Neuronal stem cell (in vitro differentiated cells): Measurements from ENCODE around the gene ATG5.

Experiments
- DNase-seq: peaks from one replicate; pipeline ENCODE4 v3.0.0-alpha.2; 2013; ENCODE audit warnings: low spot score
- H2AFZ ChIP-seq: one replicate; pipeline ENCODE4 v1.6.1; 2013; ENCODE audit warnings: mild to moderate bottlenecking, low read length, inconsistent platforms
- H2AK5ac ChIP-seq: 2 replicates; pipeline ENCODE4 v1.6.1; 2013; ENCODE audit warnings: low read depth, mild to moderate bottlenecking, inconsistent platforms, low read length, moderate library complexity, mixed read lengths
- H2BK120ac ChIP-seq: 2 replicates; pipeline ENCODE4 v1.6.1; 2013; ENCODE audit warnings: low read depth, mild to moderate bottlenecking, inconsistent platforms, low read length, moderate library complexity, mixed read lengths
- H2BK12ac ChIP-seq: one replicate; pipeline ENCODE4 v1.6.1; 2013; ENCODE audit warnings: low read length, inconsistent platforms
- H2BK15ac ChIP-seq: 2 replicates; pipeline ENCODE4 v1.6.1; 2013; ENCODE audit warnings: mild to moderate bottlenecking, low read length, inconsistent platforms, mixed read lengths
- H2BK5ac ChIP-seq: one replicate; pipeline ENCODE4 v1.6.1; 2013; ENCODE audit warnings: inconsistent platforms, mild to moderate bottlenecking, low read length, moderate library complexity
- H3K14ac ChIP-seq: one replicate; pipeline ENCODE4 v1.6.1; 2013; ENCODE audit warnings: low read length, inconsistent platforms
- H3K18ac ChIP-seq: 2 replicates; pipeline ENCODE4 v1.6.1; 2013; ENCODE audit warnings: low read length, inconsistent platforms
- H3K23ac ChIP-seq: 2 replicates; pipeline ENCODE4 v1.6.1; 2013; ENCODE audit warnings: low read depth, mild to moderate bottlenecking, mixed read lengths, low read length, inconsistent platforms; ENCODE audit not compliant: poor library complexity
- H3K27ac ChIP-seq: replicated peaks from 3 replicates; pipeline ENCODE4 v1.5.1; 2013; ENCODE audit warnings: low read length, inconsistent platforms
- H3K27me3 ChIP-seq, 3 experiments: 2 replicates each; pipeline ENCODE4 v1.6.1; 2013; ENCODE audit warnings: low read length in 3 of 3, mild to moderate bottlenecking in 2 of 3, inconsistent platforms in 1 of 3, low read depth in 1 of 3, mixed read lengths in 1 of 3, moderate library complexity in 1 of 3; ENCODE audit not compliant: control insufficient read depth in 3 of 3, insufficient read depth in 3 of 3
- H3K36me3 ChIP-seq, 2 donors: replicated peaks in 1 of 2; 2 replicates each; pipeline ENCODE4 v1.6.1; 2013; ENCODE audit warnings: low read length in 2 of 2; ENCODE audit not compliant: control insufficient read depth in 2 of 2, insufficient read depth in 2 of 2
- H3K4ac ChIP-seq: 2 replicates; pipeline ENCODE4 v1.6.1; 2013; ENCODE audit warnings: inconsistent platforms, mild to moderate bottlenecking, low read length, moderate library complexity
- H3K4me1 ChIP-seq, 2 donors: 1 replicate in 1 of 2; 2 replicates in 1 of 2; pipeline ENCODE4 v1.6.1; 2013; ENCODE audit warnings: low read length in 2 of 2, low read depth in 1 of 2; ENCODE audit not compliant: control insufficient read depth in 2 of 2, insufficient read depth in 1 of 2
- H3K4me2 ChIP-seq: one replicate; pipeline ENCODE4 v1.6.1; 2013; ENCODE audit warnings: mild to moderate bottlenecking, low read length, inconsistent platforms; ENCODE audit not compliant: insufficient read depth, poor library complexity, severe bottlenecking
- H3K4me3 ChIP-seq, 2 donors: 2 replicates each; pipeline ENCODE4 v1.5.1; 2013; ENCODE audit warnings: low read length in 2 of 2, mild to moderate bottlenecking in 2 of 2, inconsistent platforms in 1 of 2, moderate library complexity in 1 of 2
- H3K79me1 ChIP-seq: one replicate; pipeline ENCODE4 v1.6.1; 2013; ENCODE audit warnings: low read depth, mild to moderate bottlenecking, inconsistent platforms, low read length, moderate library complexity
- H3K9ac ChIP-seq: one replicate; pipeline ENCODE4 v1.6.1; 2013; ENCODE audit warnings: mild to moderate bottlenecking, low read depth, low read length, inconsistent platforms; ENCODE audit not compliant: poor library complexity
- H3K9me3 ChIP-seq, 2 donors: replicated peaks in 1 of 2; 2 replicates each; pipeline versions ENCODE3 to v1.6.1; 2013; ENCODE audit warnings: low read length in 2 of 2, mild to moderate bottlenecking in 2 of 2, inconsistent platforms in 1 of 2, low read depth in 1 of 2, mixed read lengths in 1 of 2, moderate library complexity in 1 of 2; ENCODE audit not compliant: control insufficient read depth in 2 of 2, insufficient read depth in 1 of 2
- H4K8ac ChIP-seq: one replicate; pipeline ENCODE4 v1.6.1; 2013; ENCODE audit warnings: low read depth, mild to moderate bottlenecking, inconsistent platforms, low read length, moderate library complexity
- H4K91ac ChIP-seq: one replicate; pipeline ENCODE4 v1.6.1; 2013; ENCODE audit warnings: low read length, low read depth, mild to moderate bottlenecking, inconsistent platforms; ENCODE audit not compliant: poor library complexity
- WGBS, 2 donors: extraction: QIAGEN DNeasy Blood & Tissue Kit; methylation state at CpG; one replicate each; pipeline ENCODE4 v1.1.7; 2013; ENCODE audit warnings: missing lambda C conversion rate in 2 of 2, mixed read lengths in 1 of 2; ENCODE audit not compliant: insufficient read length in 2 of 2, insufficient replicate concordance in 1 of 2; ENCODE audit errors: extremely low coverage in 2 of 2; 5-methylcytosine and 5-hydroxymethylcytosine counted together

Gene ATG5

GRCh38 chr6:106186714-106187113 is 138.8 kb downstream of the ATG5 start:
- Histone ChIP-seq H3K9ac (no peak overlapping the region), H4K91ac (no peak overlapping the region), H3K18ac (no peak overlapping the region), H3K9me3 (no peaks in the 10 kb centered on the region), H3K36me3 (peaks cover 0 to 10% of the 10 kb centered on the region in 2 donors), H3K14ac (no peak overlapping the region), H3K4me2 (no peak overlapping the region), H3K27me3 (no peaks in the 10 kb centered on the region), H2BK12ac (no peak overlapping the region), H2AK5ac (no peak overlapping the region), H3K79me1 (no peaks in the 10 kb centered on the region), H2AFZ (no peak overlapping the region), H4K8ac (no peak overlapping the region), H2BK120ac (no peak overlapping the region), H3K27ac (no peak overlapping the region), H3K23ac (no peak overlapping the region), H2BK15ac (no peak overlapping the region), H3K4me3 (no peak overlapping the region), H2BK5ac (no peak overlapping the region), H3K4me1 (no peaks in the 10 kb centered on the region), H3K4ac (no peak overlapping the region)
- DNase-seq: no peak
- no CpG with 5 or more reads among the region's 2 CpGs for WGBS, 2 donors

- no peak for DNase-seq
- Histone ChIP-seq H3K36me3 (peaks cover 0 to 10% of the 10 kb centered on the region in 2 donors), H3K18ac (no peak overlapping the region), H3K79me1 (no peaks in the 10 kb centered on the region), H3K4me2 (no peak overlapping the region), H3K4me1 (no peaks in the 10 kb centered on the region), H2BK15ac (no peak overlapping the region), H3K27ac (no peak overlapping the region), H3K9me3 (no peaks in the 10 kb centered on the region), H2AK5ac (no peak overlapping the region), H4K91ac (no peak overlapping the region), H2BK5ac (no peak overlapping the region), H3K27me3 (no peaks in the 10 kb centered on the region), H3K4ac (no peak overlapping the region), H2BK12ac (no peak overlapping the region), H3K23ac (no peak overlapping the region), H2AFZ (no peak overlapping the region), H3K9ac (no peak overlapping the region), H4K8ac (no peak overlapping the region), H3K4me3 (no peak overlapping the region), H3K14ac (no peak overlapping the region), H2BK120ac (no peak overlapping the region)
- no CpG with 5 or more reads among the region's 3 CpGs for WGBS, 2 donors
Measured at GRCh38 chr6:106186172-106186571, 139.4 kb downstream of the ATG5 start.

- no peak overlapping the region for H3K18ac ChIP-seq
- H3K79me1 ChIP-seq: no peaks in the 10 kb centered on the region
- no CpG with 5 or more reads among the region's 2 CpGs for WGBS, 2 donors
- H2BK5ac ChIP-seq: no peak overlapping the region
- H3K14ac ChIP-seq: no peak overlapping the region
- no peak overlapping the region for H2BK120ac ChIP-seq
- DNase-seq: no peak
- H3K36me3 ChIP-seq: peaks cover 0 to 10% of the 10 kb centered on the region in 2 donors
- no peak overlapping the region for H3K27ac ChIP-seq
- no peaks in the 10 kb centered on the region for H3K9me3 ChIP-seq
- H3K4ac ChIP-seq: no peak overlapping the region
- H2BK15ac ChIP-seq: no peak overlapping the region
- no peaks in the 10 kb centered on the region for H3K27me3 ChIP-seq
- H3K4me1 ChIP-seq: no peaks in the 10 kb centered on the region
- no peak overlapping the region for H2AK5ac ChIP-seq
- no peak overlapping the region for H3K9ac ChIP-seq
- H2AFZ ChIP-seq: no peak overlapping the region
- H3K23ac ChIP-seq: no peak overlapping the region
- H4K8ac ChIP-seq: no peak overlapping the region
- H2BK12ac ChIP-seq: no peak overlapping the region
- H3K4me2 ChIP-seq: no peak overlapping the region
- no peak overlapping the region for H3K4me3 ChIP-seq
- H4K91ac ChIP-seq: no peak overlapping the region
Measured at GRCh38 chr6:106185615-106186014, 139.9 kb downstream of the ATG5 start.

GRCh38 chr6:106184629-106185028 is 140.9 kb downstream of the ATG5 start:
- no peaks in the 10 kb centered on the region for H3K4me1 ChIP-seq
- no peak overlapping the region for H3K4ac ChIP-seq
- DNase-seq: no peak
- peaks cover 0 to 10% of the 10 kb centered on the region in 2 donors for H3K36me3 ChIP-seq
- no peak overlapping the region for H3K4me3 ChIP-seq
- no peak overlapping the region for H3K18ac ChIP-seq
- no peak overlapping the region for H2BK5ac ChIP-seq
- H2BK12ac ChIP-seq: no peak overlapping the region
- no peak overlapping the region for H3K14ac ChIP-seq
- H2AFZ ChIP-seq: no peak overlapping the region
- no peak overlapping the region for H3K9ac ChIP-seq
- H3K4me2 ChIP-seq: no peak overlapping the region
- H2BK15ac ChIP-seq: no peak overlapping the region
- no peak overlapping the region for H2BK120ac ChIP-seq
- H3K27ac ChIP-seq: no peak overlapping the region
- H3K23ac ChIP-seq: no peak overlapping the region
- 100% methylated on average over 1 of the region's 3 CpGs; no CpG with 5 or more reads in 1 of the 2 donors for WGBS, 2 donors
- H4K91ac ChIP-seq: no peak overlapping the region
- no peak overlapping the region for H4K8ac ChIP-seq
- no peaks in the 10 kb centered on the region for H3K27me3 ChIP-seq
- H3K9me3 ChIP-seq: no peaks in the 10 kb centered on the region
- no peaks in the 10 kb centered on the region for H3K79me1 ChIP-seq
- H2AK5ac ChIP-seq: no peak overlapping the region
